Measurements from ENCODE around the gene AFP. TPM values are rescaled to one million over a fixed set of nuclear protein-coding genes. Genes with fewer than 3 reads are reported as not detected.

AFP gene
- total and polyA plus RNA-seq, 2 of the 13 experiments (the other 11 are each of a cell fraction or from before 2014, with no cell fraction given) = 9,434 to 13,105 TPM

DNA sequence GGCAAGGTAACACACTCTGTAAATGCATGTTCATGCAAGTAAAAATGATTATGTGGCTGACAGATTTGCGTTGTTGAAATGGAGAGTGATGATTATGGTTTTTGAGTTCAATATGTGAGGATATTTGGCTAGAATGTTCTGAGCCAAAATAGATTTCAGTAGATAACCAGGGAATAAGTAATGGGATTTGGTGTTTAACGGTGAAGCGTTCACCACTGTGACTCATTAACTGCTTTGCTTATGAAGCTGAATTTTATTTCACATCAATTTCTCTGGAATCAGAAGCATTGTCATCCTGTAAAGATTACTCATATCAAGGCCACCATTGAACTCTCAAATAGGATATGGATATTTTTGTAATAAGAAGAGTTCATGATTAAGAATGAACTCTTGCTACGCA lies 11.7 kb downstream of the AFP start (continued):
- TF ChIP-seq PRDM10 (CRISPR knock-in tag; IDR thresholded peaks at IDR 0.05; ENCODE audit: low read depth) (no peak), CREM (IDR thresholded peaks at IDR 0.05) (0 out of 2 replicates have a peak, but pooled peaks have one; percentile 13), CREM (CRISPR knock-in tag; IDR thresholded peaks at IDR 0.05) (no peak), ZNF777 (CRISPR knock-in tag; IDR thresholded peaks at IDR 0.05) (0 out of 2 replicates have a peak, but pooled peaks have one; percentile 8), POLR2A (IDR thresholded peaks at IDR 0.05; ENCODE audit: insufficient read depth in 1 of 2, low read depth in 2 of 2, low read length in 2 of 2) (peak in 1 of 2 experiments; percentile 30; a peak in 1 of 4 replicates), ZBTB20 (CRISPR knock-in tag; IDR thresholded peaks at IDR 0.05; ENCODE audit: borderline replicate concordance, low read depth) (no peak), ZKSCAN8 (CRISPR knock-in tag; IDR thresholded peaks at IDR 0.05; ENCODE audit: borderline replicate concordance) (peak; percentile 5; the same call in 1 of the 2 replicates)

DNA sequence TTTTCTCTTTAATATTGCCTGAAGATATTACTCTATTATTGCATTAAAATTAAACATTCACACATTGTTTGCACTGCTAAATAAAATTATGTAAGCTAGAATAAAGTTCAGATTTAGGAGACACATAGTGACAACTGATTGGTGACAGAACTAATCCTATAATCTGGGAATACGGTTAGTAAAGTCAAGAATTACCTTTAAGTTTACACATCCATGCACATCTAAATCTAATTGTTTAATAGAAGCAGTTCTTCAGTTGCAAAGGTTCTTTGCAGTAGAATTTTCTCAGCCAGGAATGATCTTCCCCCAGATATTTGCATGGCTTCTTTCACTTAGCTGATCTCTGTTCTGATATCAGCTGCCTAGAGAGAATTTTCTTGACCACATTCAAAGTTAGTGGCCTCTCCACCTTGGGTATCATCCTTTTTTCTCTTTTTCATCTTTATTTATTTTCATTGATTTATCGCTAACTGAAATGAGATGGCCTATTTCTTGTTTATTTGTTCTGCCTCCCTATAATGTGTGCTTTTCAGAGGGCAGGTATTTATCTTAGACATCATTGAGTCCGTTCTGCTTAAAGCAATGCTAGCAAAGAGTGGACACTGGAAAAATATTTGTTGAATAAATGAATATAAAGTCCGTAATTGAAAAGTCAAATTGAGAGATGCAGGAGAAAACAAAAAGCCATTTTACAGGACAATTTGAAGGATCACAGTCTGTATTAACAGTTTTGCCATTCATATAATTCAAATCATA lies 12.6 kb downstream of the AFP start:
- BruUV-seq (replicated peaks) = no TSS peak
- POLR2A ChIA-PET = interaction anchor here (1.2 kb wide), 1 partner anchor 10 kb away, joined by 3 read pairs; no protein-coding TSS in a partner anchor
- Histone ChIP-seq H3K4me1 (ENCODE audit: insufficient read depth, low read length) (peaks cover 79% of the 10 kb centered on the region), H4K20me1 (ENCODE audit: insufficient read depth, low read length) (peaks cover 33% of the 10 kb centered on the region; the same call in 1 of the 2 replicates), H2AFZ (ENCODE audit: low read length) (no peak overlapping the region), H3K4me3 (replicated peaks in 1 of 3; ENCODE audit: insufficient read depth in 1 of 3, low read depth in 2 of 3, low read length in 3 of 3) (no peak overlapping the region), H3K36me3 (replicated peaks in 1 of 2; ENCODE audit: control insufficient read depth in 1 of 2, insufficient read depth in 2 of 2, low read length in 2 of 2) (peaks cover 4 to 62% of the 10 kb centered on the region in 2 experiments), H3K27me3 (ENCODE audit: control insufficient read depth in 1 of 2, insufficient read depth in 2 of 2, low read length in 2 of 2) (no peaks in the 10 kb centered on the region), H3K4me2 (ENCODE audit: low read depth, low read length) (no peak overlapping the region), H3K9ac (ENCODE audit: insufficient read depth, low read depth, low read length) (no peak overlapping the region), H3K27ac (ENCODE audit: extremely low read length, insufficient read depth, low read length) (peak overlapping the region; percentile 4), H3K9me3 (ENCODE audit: low read length) (no peaks in the 10 kb centered on the region), H3K79me2 (ENCODE audit: insufficient read depth, low read length) (peaks cover 3% of the 10 kb centered on the region)
- DNase-seq (ENCODE audit: low spot score) (no peak), ATAC-seq (no peak), FAIRE-seq (peak; percentile 26)
- WGBS (ENCODE audit: low lambda C conversion rate) = 71% methylated on average over 4 of the region's 4 CpGs
- CTCF ChIA-PET (ENCODE audit: low intra/inter-chr PET ratio, low total read pairs) = interaction anchor here (1.2 kb wide), 1 partner anchor 107 kb away, joined by 4 read pairs; no protein-coding TSS in a partner anchor
- intact Hi-C loops (cut with micrococcal nuclease; ENCODE audit: unreplicated experiment) (loop anchor here (5.0 to 10.0 kb wide), 2 partner anchors 41 to 206 kb away; no protein-coding TSS in a partner anchor), in situ Hi-C loops (cut with HindIII; ENCODE audit: extremely low pct_ligation_motif_present, low pct_unique_long_range_greater_than_20kb) (no loop called here)
- peak; percentile 64 for TF ChIP-seq POLR2AphosphoS5 (IDR thresholded peaks at IDR 0.05; ENCODE audit: low read depth, low read length)
- TF ChIP-seq RBM22 (optimal IDR thresholded peaks at IDR 0.05; ENCODE audit: low read length) = peak; percentile 44
- 0 out of 2 replicates have a peak, but pooled peaks have one; percentile 14 for TF ChIP-seq BCL6 (CRISPR knock-in tag; IDR thresholded peaks at IDR 0.05)
- TF ChIP-seq RBFOX2 (IDR thresholded peaks at IDR 0.05; ENCODE audit: low read depth, low read length) = peak; percentile 55
- no peak for TF ChIP-seq ZHX2 (IDR thresholded peaks at IDR 0.05; ENCODE audit: low read depth)
- TF ChIP-seq ZHX2 (CRISPR knock-in tag; IDR thresholded peaks at IDR 0.05; ENCODE audit: borderline replicate concordance) = peak; percentile 19; the same call in 1 of the 2 replicates
- peak; percentile 32 to 60 for TF ChIP-seq POLR2A (IDR thresholded peaks at IDR 0.05; ENCODE audit: insufficient read depth in 1 of 2, low read depth in 2 of 2, low read length in 2 of 2)
